HG03457 (cell line): ENCODE measurements around the gene RAP1B.
A peak's percentile ranks its signal among the peaks of the same experiment; 100 is the strongest.

ENCODE experiments used
- ATAC-seq: cut with Tn5 transposase; IDR thresholded peaks from one replicate; pipeline ENCODE4 v1.9.1; 2021; ENCODE audit warnings: moderate number of reproducible peaks; ENCODE audit not compliant: unreplicated experiment

The RAP1B gene

GRCh38 chr12:68611094-68611805 is 551 bp downstream of the RAP1B start:
- ATAC-seq, result peak; percentile 26

GRCh38 chr12:68611806-68612160 is 1.1 kb downstream of the RAP1B start:
- no peak for ATAC-seq

- no peak for ATAC-seq
Measured at GRCh38 chr12:68612202-68612601, 1.5 kb downstream of the RAP1B start.

GRCh38 chr12:68612697-68613096 is 2.0 kb downstream of the RAP1B start:
- ATAC-seq, result no peak

- no peak for ATAC-seq
Measured at GRCh38 chr12:68613209-68613904, 2.7 kb downstream of the RAP1B start.

- ATAC-seq, result no peak
Measured at GRCh38 chr12:68614105-68614679, 3.5 kb downstream of the RAP1B start.

- no peak for ATAC-seq
Measured at GRCh38 chr12:68614769-68615168, 4.1 kb downstream of the RAP1B start.

GRCh38 chr12:68617160-68617926 is 6.6 kb downstream of the RAP1B start:
- ATAC-seq, result no peak

- no peak for ATAC-seq
Measured at GRCh38 chr12:68619541-68619940, 8.8 kb downstream of the RAP1B start.

- ATAC-seq, result no peak
Measured at GRCh38 chr12:68620519-68621471, 10.1 kb downstream of the RAP1B start.

GRCh38 chr12:68621472-68622081 is 10.9 kb downstream of the RAP1B start:
- no peak for ATAC-seq

- ATAC-seq, result no peak
Measured at GRCh38 chr12:68622250-68622649, 11.6 kb downstream of the RAP1B start.

GRCh38 chr12:68623059-68623458 is 12.4 kb downstream of the RAP1B start:
- ATAC-seq, result no peak

- ATAC-seq, result no peak
Measured at GRCh38 chr12:68623984-68624383, 13.3 kb downstream of the RAP1B start.

GRCh38 chr12:68624933-68625332 is 14.2 kb downstream of the RAP1B start:
- ATAC-seq, result no peak

GRCh38 chr12:68627673-68628319 is 17.1 kb downstream of the RAP1B start:
- no peak for ATAC-seq

GRCh38 chr12:68628698-68629097 is 18.0 kb downstream of the RAP1B start:
- ATAC-seq, result no peak

GRCh38 chr12:68630050-68630449 is 19.4 kb downstream of the RAP1B start:
- ATAC-seq, result no peak

- no peak for ATAC-seq
Measured at GRCh38 chr12:68630598-68630997, 19.9 kb downstream of the RAP1B start.
